Fibroblast of lung (primary cell): ENCODE results near the gene BRAF.

Experiments
- EZH2 ChIP-seq: IDR thresholded peaks from 2 replicates; pipeline ENCODE4 v1.5.1; 2012; ENCODE audit warnings: low read length, control low read depth, mild to moderate bottlenecking; ENCODE audit errors: missing control alignments
- TF ChIP-seq, protein P1 (sequence below), 2 donors: IDR thresholded peaks in 1 of 2; conservative IDR thresholded peaks in 1 of 2; 1 replicate in 1 of 2; 2 replicates in 1 of 2; pipeline ENCODE4 v1.5.1; 2011 to 2012; ENCODE audit warnings: low read length in 2 of 2, control low read depth in 1 of 2, inconsistent platforms in 1 of 2, low read depth in 1 of 2, mild to moderate bottlenecking in 1 of 2

DNA sequence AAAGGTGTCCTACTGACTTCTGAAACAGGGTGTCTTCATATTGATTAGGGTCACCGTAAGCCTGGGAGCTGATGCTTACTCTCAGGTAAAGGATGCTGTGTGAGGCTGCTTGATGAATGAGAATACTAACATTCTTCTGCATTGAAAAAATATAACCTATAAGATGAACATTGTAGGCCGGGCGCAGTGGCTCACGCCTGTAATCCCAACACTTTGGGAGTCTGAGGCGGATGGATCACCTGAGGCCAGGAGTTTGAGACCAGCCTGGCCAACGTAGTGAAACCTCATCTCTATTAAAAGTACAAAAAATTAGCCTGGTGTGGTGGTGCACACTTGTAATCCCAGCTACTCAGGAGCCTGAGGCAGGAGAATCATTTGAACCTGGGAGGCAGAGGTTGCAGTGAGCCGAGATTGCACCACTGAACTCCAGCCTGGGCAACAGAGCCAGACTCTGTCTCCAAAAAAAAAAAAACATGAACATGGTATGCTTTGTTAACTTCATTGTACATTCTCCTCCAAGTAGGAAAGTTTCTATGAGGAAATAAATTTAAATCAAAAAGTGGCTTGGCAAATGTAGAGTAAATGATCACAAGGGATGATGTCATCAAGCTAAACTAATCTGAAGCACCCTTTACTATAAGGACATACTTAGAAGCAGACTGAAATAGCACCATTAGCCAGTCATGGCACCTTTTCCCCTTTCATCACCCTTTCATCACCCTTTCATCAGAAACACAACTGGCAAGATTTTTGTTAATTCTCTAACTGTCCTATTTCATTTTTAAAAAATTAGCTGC, 1.5 kb upstream of the BRAF start:
- TF ChIP-seq EZH2: no peak
- TF ChIP-seq, protein P1, sequence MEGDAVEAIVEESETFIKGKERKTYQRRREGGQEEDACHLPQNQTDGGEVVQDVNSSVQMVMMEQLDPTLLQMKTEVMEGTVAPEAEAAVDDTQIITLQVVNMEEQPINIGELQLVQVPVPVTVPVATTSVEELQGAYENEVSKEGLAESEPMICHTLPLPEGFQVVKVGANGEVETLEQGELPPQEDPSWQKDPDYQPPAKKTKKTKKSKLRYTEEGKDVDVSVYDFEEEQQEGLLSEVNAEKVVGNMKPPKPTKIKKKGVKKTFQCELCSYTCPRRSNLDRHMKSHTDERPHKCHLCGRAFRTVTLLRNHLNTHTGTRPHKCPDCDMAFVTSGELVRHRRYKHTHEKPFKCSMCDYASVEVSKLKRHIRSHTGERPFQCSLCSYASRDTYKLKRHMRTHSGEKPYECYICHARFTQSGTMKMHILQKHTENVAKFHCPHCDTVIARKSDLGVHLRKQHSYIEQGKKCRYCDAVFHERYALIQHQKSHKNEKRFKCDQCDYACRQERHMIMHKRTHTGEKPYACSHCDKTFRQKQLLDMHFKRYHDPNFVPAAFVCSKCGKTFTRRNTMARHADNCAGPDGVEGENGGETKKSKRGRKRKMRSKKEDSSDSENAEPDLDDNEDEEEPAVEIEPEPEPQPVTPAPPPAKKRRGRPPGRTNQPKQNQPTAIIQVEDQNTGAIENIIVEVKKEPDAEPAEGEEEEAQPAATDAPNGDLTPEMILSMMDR (conservative IDR thresholded peaks at IDR 0.05 in 1 of 2, IDR thresholded peaks at IDR 0.05 in 1 of 2; ENCODE audit: low read depth in 1 of 2, low read length in 2 of 2): no peak
